ENCODE data around the gene GHRHR. TPM values are rescaled to one million over a fixed set of nuclear protein-coding genes. Genes with fewer than 3 reads are reported as not detected.

Gene GHRHR
- total and polyA plus RNA-seq, 9 of the 15 experiments (the other 6 are each of a cell fraction or from before 2014, with no cell fraction given), result not detected

- TF ChIP-seq CHD7 (IDR thresholded peaks at IDR 0.05; ENCODE audit: low read depth, low read length) (no peak), RBM22 (IDR thresholded peaks at IDR 0.05; ENCODE audit: low read depth, low read length, poor library complexity, severe bottlenecking) (no peak), ZNF449 (CRISPR knock-in tag; IDR thresholded peaks at IDR 0.05) (0 out of 2 replicates have a peak, but pooled peaks have one; percentile 65), CHD1 (IDR thresholded peaks at IDR 0.05; ENCODE audit: low read length) (no peak), ZNF655 (CRISPR knock-in tag; IDR thresholded peaks at IDR 0.05) (no peak)
Measured at GRCh38 chr7:30915005-30915601, 48.6 kb upstream of the GHRHR start (continued).

Measured in K562 (cell line).